Measurements from ENCODE around the gene RPSA.

Gene RPSA

GRCh38 chr3:39401983-39402382, 4.5 kb upstream of the RPSA start:
- Histone ChIP-seq H3K36me3 (ENCODE audit: insufficient read depth, low read length) (no peaks in the 10 kb centered on the region), H3K4me3 (no peak overlapping the region), H3K9me3 (ENCODE audit: low read depth, low read length) (no peaks in the 10 kb centered on the region), H3K9ac (ENCODE audit: insufficient read length) (no peak overlapping the region), H3K27ac (no peak overlapping the region)
- TF ChIP-seq FOXP2 (optimal IDR thresholded peaks at IDR 0.05; ENCODE audit: control extremely low read depth, extremely low read length, insufficient read depth): no peak
- TF ChIP-seq EZH2 (IDR thresholded peaks at IDR 0.05): no peak
- no peak for TF ChIP-seq POLR2AphosphoS5 (IDR thresholded peaks at IDR 0.05; ENCODE audit: borderline replicate concordance, low read depth, low read length)
- no peak for DNase-seq (ENCODE audit: low read depth, low spot score)

- no peak for DNase-seq (ENCODE audit: low read depth, low spot score)
- no peaks in the 10 kb centered on the region for H3K9me3 ChIP-seq (ENCODE audit: low read depth, low read length)
- peaks cover 30% of the 10 kb centered on the region for H3K36me3 ChIP-seq (ENCODE audit: insufficient read depth, low read length)
- no peak overlapping the region for H3K27ac ChIP-seq
- no peak overlapping the region for H3K9ac ChIP-seq (ENCODE audit: insufficient read length)
- no peak for TF ChIP-seq POLR2AphosphoS5 (IDR thresholded peaks at IDR 0.05; ENCODE audit: borderline replicate concordance, low read depth, low read length)
- no peak for TF ChIP-seq FOXP2 (optimal IDR thresholded peaks at IDR 0.05; ENCODE audit: control extremely low read depth, extremely low read length, insufficient read depth)
- TF ChIP-seq EZH2 (IDR thresholded peaks at IDR 0.05): no peak
- no peak overlapping the region for H3K4me3 ChIP-seq
Measured at GRCh38 chr3:39404943-39405686, 1.4 kb upstream of the RPSA start.

- H3K4me3 ChIP-seq: peak overlapping the region; percentile 89
- peaks cover 36% of the 10 kb centered on the region for H3K36me3 ChIP-seq (ENCODE audit: insufficient read depth, low read length)
- H3K27ac ChIP-seq: peak overlapping the region; percentile 75; the same call in 1 of the 2 replicates
Measured at GRCh38 chr3:39405687-39406367, 693 bp upstream of the RPSA start.

GRCh38 chr3:39407259-39407629, 724 bp downstream of the RPSA start:
- TF ChIP-seq EZH2 (IDR thresholded peaks at IDR 0.05) (no peak), POLR2AphosphoS5 (IDR thresholded peaks at IDR 0.05; ENCODE audit: borderline replicate concordance, low read depth, low read length) (no peak)
- Histone ChIP-seq H3K27ac (peak overlapping the region; percentile 75), H3K36me3 (ENCODE audit: insufficient read depth, low read length) (peaks cover 50% of the 10 kb centered on the region), H3K9ac (ENCODE audit: insufficient read length) (peak overlapping the region; percentile 97), H3K9me3 (ENCODE audit: low read depth, low read length) (no peaks in the 10 kb centered on the region), H3K4me3 (peak overlapping the region; percentile 89)
- no peak for DNase-seq (ENCODE audit: low read depth, low spot score)

More at GRCh38 chr3:39405687-39406367, 693 bp upstream of the RPSA start:
- Histone ChIP-seq H3K9me3 (ENCODE audit: low read depth, low read length) (no peaks in the 10 kb centered on the region), H3K9ac (ENCODE audit: insufficient read length) (peak overlapping the region; percentile 80)
- TF ChIP-seq POLR2AphosphoS5 (IDR thresholded peaks at IDR 0.05; ENCODE audit: borderline replicate concordance, low read depth, low read length): no peak
- no peak for DNase-seq (ENCODE audit: low read depth, low spot score)

GRCh38 chr3:39407773-39408492, 1.4 kb downstream of the RPSA start:
- Histone ChIP-seq H3K36me3 (ENCODE audit: insufficient read depth, low read length) (peaks cover 57% of the 10 kb centered on the region), H3K4me3 (peak overlapping the region; percentile 89), H3K9ac (ENCODE audit: insufficient read length) (peak overlapping the region; percentile 97), H3K27ac (peak overlapping the region; percentile 64), H3K9me3 (ENCODE audit: low read depth, low read length) (no peaks in the 10 kb centered on the region)
- TF ChIP-seq EZH2 (IDR thresholded peaks at IDR 0.05) (no peak), POLR2AphosphoS5 (IDR thresholded peaks at IDR 0.05; ENCODE audit: borderline replicate concordance, low read depth, low read length) (no peak), FOXP2 (optimal IDR thresholded peaks at IDR 0.05; ENCODE audit: control extremely low read depth, extremely low read length, insufficient read depth) (no peak)
- no peak for DNase-seq (ENCODE audit: low read depth, low spot score)

GRCh38 chr3:39408493-39409372, 2.2 kb downstream of the RPSA start:
- TF ChIP-seq FOXP2 (optimal IDR thresholded peaks at IDR 0.05; ENCODE audit: control extremely low read depth, extremely low read length, insufficient read depth) (no peak), EZH2 (IDR thresholded peaks at IDR 0.05) (no peak), POLR2AphosphoS5 (IDR thresholded peaks at IDR 0.05; ENCODE audit: borderline replicate concordance, low read depth, low read length) (no peak; the same call in 1 of the 2 replicates)
- Histone ChIP-seq H3K9ac (ENCODE audit: insufficient read length) (peak overlapping the region; percentile 97), H3K36me3 (ENCODE audit: insufficient read depth, low read length) (peaks cover 65% of the 10 kb centered on the region), H3K4me3 (peak overlapping the region; percentile 89), H3K27ac (0 out of 2 replicates have a peak overlapping the region, but pooled peaks have one; percentile 62), H3K9me3 (ENCODE audit: low read depth, low read length) (no peaks in the 10 kb centered on the region)
- no peak for DNase-seq (ENCODE audit: low read depth, low spot score)

- Histone ChIP-seq H3K9ac (ENCODE audit: insufficient read length) (peak overlapping the region; percentile 11), H3K36me3 (ENCODE audit: insufficient read depth, low read length) (peaks cover 67% of the 10 kb centered on the region), H3K27ac (peak overlapping the region; percentile 62; the same call in 1 of the 2 replicates), H3K4me3 (peak overlapping the region; percentile 33; the same call in 1 of the 2 replicates), H3K9me3 (ENCODE audit: low read depth, low read length) (no peaks in the 10 kb centered on the region)
- DNase-seq (ENCODE audit: low read depth, low spot score): no peak
- TF ChIP-seq POLR2AphosphoS5 (IDR thresholded peaks at IDR 0.05; ENCODE audit: borderline replicate concordance, low read depth, low read length) (peak; percentile 7; the same call in 1 of the 2 replicates), EZH2 (IDR thresholded peaks at IDR 0.05) (no peak), FOXP2 (optimal IDR thresholded peaks at IDR 0.05; ENCODE audit: control extremely low read depth, extremely low read length, insufficient read depth) (no peak)
Measured at GRCh38 chr3:39409514-39410136, 3.1 kb downstream of the RPSA start.

Data from SK-N-MC (cell line).